ENCODE results near the gene DNAH7.

GRCh38 chr2:195848119-195848899, 220.3 kb downstream of the DNAH7 start:
- TF ChIP-seq POLR2AphosphoS5 (IDR thresholded peaks at IDR 0.05; ENCODE audit: insufficient read depth, low read depth, low read length) (no peak), CTCF (IDR thresholded peaks at IDR 0.05; ENCODE audit: extremely low read depth in 1 of 2, insufficient read depth in 1 of 2, low read depth in 1 of 2, low read length in 2 of 2) (no peak), POLR2A (IDR thresholded peaks at IDR 0.05; ENCODE audit: low read depth, low read length) (no peak), EZH2 (IDR thresholded peaks at IDR 0.05; ENCODE audit: borderline replicate concordance, low read depth, low read length, severe bottlenecking) (no peak), JUN (IDR thresholded peaks at IDR 0.05; ENCODE audit: borderline replicate concordance, insufficient read depth, insufficient read length, low read depth) (no peak)
